HCT116 (cell line): Measurements from ENCODE around the gene MCF2L2. TPM values are rescaled to one million over a fixed set of nuclear protein-coding genes. Genes with fewer than 3 reads are reported as not detected.

Experiments
- ATAC-seq: fragments of 200-7000 bp; cut with Tn5 transposase; 2 replicates; pipeline ENCODE4 v1.9.1; 2020; ENCODE audit warnings: mild to moderate bottlenecking, moderate library complexity
- BruUV-seq: library from RNA; stranded (reverse); fragments of 400-500 nt; replicated peaks from 2 replicates; lab custom pipeline; 2021; lab: Mats Ljungman, UMichigan
- CTCF ChIA-PET: fragments of 300-600 bp; sonication (Branson Sonifier 250); formaldehyde crosslinking; loops from one replicate; lab custom pipeline; 2021; ENCODE audit warnings: antibody characterized with exemption; lab: Charles Lee
- POLR2A ChIA-PET: fragments of 300-600, 350-600 bp; sonication (Branson Sonifier 250); formaldehyde crosslinking; loops from one replicate; lab custom pipeline; 2021; ENCODE audit warnings: antibody characterized with exemption; lab: Charles Lee
- RAD21 ChIA-PET, 2 experiments: fragments of 300-600 bp; sonication (Branson Sonifier 250); formaldehyde crosslinking; loops; one replicate each; lab custom pipeline; 2023; ENCODE audit warnings: low total read pairs in 2 of 2; ENCODE audit not compliant: uncharacterized antibody in 2 of 2, unreplicated experiment in 2 of 2, low non-redundant PET in 1 of 2; lab: Charles Lee
- DNase-seq: peaks from one replicate; pipeline ENCODE4 v3.0.0-alpha.2; 2010; ENCODE audit warnings: low read depth, low spot score
- H2AFZ ChIP-seq: fragments of 200-600 bp; shearing (Covaris generic), sonication (generic); 2 replicates; pipeline ENCODE4 v1.6.1; 2017; ENCODE audit warnings: low read depth, mixed run types, mixed read lengths, antibody characterized with exemption, low read length; ENCODE audit not compliant: poor library complexity, severe bottlenecking
- H3K27ac ChIP-seq: 2 replicates; pipeline ENCODE4 v1.5.1; 2012; ENCODE audit warnings: low read depth, low read length
- H3K27me3 ChIP-seq: fragments of 200-600 bp; sonication (generic); 2 replicates; pipeline ENCODE4 v1.6.1; 2016; ENCODE audit warnings: mixed run types, low read length, mixed read lengths; ENCODE audit not compliant: insufficient read depth
- H3K36me3 ChIP-seq, 2 experiments: fragments of 200-500 bp in 1 of 2; fragments of 200-600 bp in 1 of 2; sonication (Bioruptor generic) in 1 of 2; sonication (generic) in 1 of 2; 2 replicates each; pipeline versions ENCODE4 v1.5.1 to v1.6.1; 2014 to 2016; ENCODE audit warnings: low read length in 2 of 2, inconsistent platforms in 1 of 2, mixed read lengths in 1 of 2, mixed run types in 1 of 2; ENCODE audit not compliant: insufficient read depth in 2 of 2, control insufficient read depth in 1 of 2
- H3K4me1 ChIP-seq, 2 experiments: fragments of 200-600 bp in 1 of 2; sonication (generic) in 1 of 2; 2 replicates each; pipeline versions ENCODE4 v1.5.1 to v1.6.1; 2012 to 2017; ENCODE audit warnings: low read length in 2 of 2, inconsistent platforms in 1 of 2, mild to moderate bottlenecking in 1 of 2, mixed read lengths in 1 of 2, mixed run types in 1 of 2, moderate library complexity in 1 of 2; ENCODE audit not compliant: insufficient read depth in 2 of 2, control insufficient read depth in 1 of 2
- H3K4me2 ChIP-seq: fragments of 200-600 bp; sonication (generic); 2 replicates; pipeline ENCODE4 v1.6.1; 2017; ENCODE audit warnings: mixed run types, low read length, mixed read lengths
- H3K4me3 ChIP-seq, 2 experiments: fragments of 200-600 bp in 1 of 2; sonication (generic) in 1 of 2; replicated peaks in 1 of 2; 2 replicates each; pipeline ENCODE4 v1.5.1; 2011 to 2016; ENCODE audit warnings: low read length in 2 of 2, control low read depth in 1 of 2, low read depth in 1 of 2, mild to moderate bottlenecking in 1 of 2, mixed read lengths in 1 of 2, mixed run types in 1 of 2
- H3K79me2 ChIP-seq: fragments of 200-600 bp; sonication (generic); 2 replicates; pipeline ENCODE4 v1.6.1; 2017; ENCODE audit warnings: mild to moderate bottlenecking, mixed run types, low read length, moderate library complexity, mixed read lengths; ENCODE audit not compliant: insufficient read depth
- H3K9ac ChIP-seq: fragments of 200-600 bp; sonication (generic); 2 replicates; pipeline ENCODE4 v1.6.1; 2016; ENCODE audit warnings: low read length, mixed read lengths
- H3K9me2 ChIP-seq: fragments of 200-600 bp; sonication (generic), shearing (Covaris generic); 2 replicates; pipeline ENCODE4 v1.6.1; 2017; ENCODE audit warnings: mixed run types, mild to moderate bottlenecking, moderate library complexity; ENCODE audit not compliant: insufficient read depth
- H3K9me3 ChIP-seq, 2 experiments: fragments of 200-500 bp in 1 of 2; fragments of 200-600 bp in 1 of 2; sonication (Bioruptor generic) in 1 of 2; sonication (generic) in 1 of 2; 2 replicates each; pipeline ENCODE4 v1.6.1; 2014 to 2017; ENCODE audit warnings: low read length in 2 of 2, mixed read lengths in 2 of 2, inconsistent platforms in 1 of 2, low read depth in 1 of 2, mild to moderate bottlenecking in 1 of 2, mixed run types in 1 of 2, moderate library complexity in 1 of 2; ENCODE audit not compliant: control insufficient read depth in 1 of 2, insufficient read depth in 1 of 2
- H4K20me1 ChIP-seq: fragments of 200-600 bp; sonication (generic), shearing (Covaris generic); 2 replicates; pipeline ENCODE4 v1.6.1; 2017; ENCODE audit warnings: mixed run types, mild to moderate bottlenecking, moderate library complexity; ENCODE audit not compliant: insufficient read depth
- CEBPB ChIP-seq: IDR thresholded peaks from 2 replicates; pipeline ENCODE4 v1.6.1; 2012; ENCODE audit warnings: low read depth
- EZH2 ChIP-seq: fragments of 200-600 bp; sonication (generic); IDR thresholded peaks from 2 replicates; pipeline ENCODE4 v1.6.1; 2017; ENCODE audit warnings: antibody characterized with exemption, mixed run types
- EZH2phosphoT487 ChIP-seq: fragments of 200-600 bp; IDR thresholded peaks from 2 replicates; pipeline ENCODE4 v1.6.1; 2018; ENCODE audit warnings: antibody characterized with exemption, borderline replicate concordance
- FOSL1 ChIP-seq: IDR thresholded peaks from 2 replicates; pipeline ENCODE4 v1.6.1; 2012; ENCODE audit warnings: low read depth
- JUND ChIP-seq: IDR thresholded peaks from 2 replicates; pipeline ENCODE4 v1.6.1; 2012
- POLR2AphosphoS5 ChIP-seq: IDR thresholded peaks from 2 replicates; pipeline ENCODE4 v1.6.1; 2011; ENCODE audit warnings: mild to moderate bottlenecking, low read depth, low read length, moderate library complexity
- SIN3A ChIP-seq: IDR thresholded peaks from 2 replicates; pipeline ENCODE4 v1.6.1; 2012; ENCODE audit warnings: low read depth
- TCF7L2 ChIP-seq: IDR thresholded peaks from 2 replicates; pipeline ENCODE4 v1.7.0; 2011; ENCODE audit warnings: borderline replicate concordance, inconsistent platforms; ENCODE audit not compliant: insufficient read depth, insufficient read length; ENCODE audit errors: extremely low read depth
- ZNF274 ChIP-seq: fragments of 200-500 bp; sonication (Bioruptor generic); IDR thresholded peaks from 2 replicates; pipeline ENCODE4 v1.6.1; 2014; ENCODE audit warnings: mild to moderate bottlenecking, low read depth, low read length, inconsistent platforms
- intact Hi-C: fragments of 100-400 bp; cut with micrococcal nuclease; formaldehyde crosslinking; loops from 2 replicates; pipeline ENCODE4 v1.10.0; 2022
- total RNA-seq: library from RNA; stranded (reverse); gene quantifications from one replicate; pipeline ENCODE4 v1.2.1, GENCODE V29; 2021; ENCODE audit not compliant: unreplicated experiment

The MCF2L2 gene
- total RNA-seq, 1 experiment from 2014 or later, result 1.5 TPM

- TF ChIP-seq EZH2, result no peak
Measured at GRCh38 chr3:183283886-183284285, 144.5 kb downstream of the MCF2L2 start (continued).

DNA sequence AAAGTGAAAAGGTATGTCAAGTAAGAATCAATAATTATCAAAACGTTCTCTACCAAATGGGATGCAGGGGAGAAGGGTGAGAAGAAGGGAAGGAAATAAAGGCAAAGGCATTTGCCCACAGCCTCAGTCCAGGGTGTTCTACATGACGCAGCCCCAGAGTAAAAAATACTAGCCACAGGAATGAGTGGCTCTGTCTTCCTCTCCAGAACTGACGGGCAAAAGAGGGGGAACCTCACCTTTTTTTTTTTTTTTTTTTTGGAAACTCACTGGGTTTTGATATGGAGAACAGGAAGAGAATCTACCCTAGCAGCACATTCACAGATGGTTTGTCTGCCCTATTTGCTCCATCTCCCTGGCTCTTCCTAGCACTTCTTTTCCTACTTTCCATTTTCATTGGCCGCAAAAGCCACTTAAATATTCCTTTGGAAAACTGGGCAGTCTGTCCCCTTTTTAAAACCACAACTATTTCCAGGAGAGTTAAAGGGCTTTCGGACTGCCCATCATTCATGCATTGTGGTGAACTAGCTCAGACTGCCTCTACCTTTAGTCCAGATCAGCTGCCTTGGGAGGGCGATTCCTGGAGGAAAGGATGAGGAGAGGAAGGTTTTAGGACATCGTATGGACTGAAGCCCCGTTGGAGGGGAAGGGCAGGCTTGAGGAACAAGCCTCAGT, 147.2 kb downstream of the MCF2L2 start:
- Histone ChIP-seq H3K79me2 (no peaks in the 10 kb centered on the region), H3K9ac (no peak overlapping the region), H2AFZ (no peak overlapping the region), H3K4me3 (no peak overlapping the region), H3K36me3 (no peaks in the 10 kb centered on the region), H3K9me3 (no peaks in the 10 kb centered on the region), H3K27ac (no peak overlapping the region), H3K4me1 (peaks cover 12 to 36% of the 10 kb centered on the region in 2 experiments), H3K9me2 (no peaks in the 10 kb centered on the region), H4K20me1 (no peaks in the 10 kb centered on the region), H3K4me2 (no peak overlapping the region), H3K27me3 (no peaks in the 10 kb centered on the region)
- TF ChIP-seq EZH2phosphoT487 (no peak), TCF7L2 (no peak), SIN3A (no peak), ZNF274 (no peak), JUND (no peak), CEBPB (no peak), POLR2AphosphoS5 (no peak)
- CTCF ChIA-PET, result no interaction called here
- ATAC-seq, result no peak
- no peak for DNase-seq
- RAD21 ChIA-PET, result no interaction called here
- POLR2A ChIA-PET, result no interaction called here
- BruUV-seq, result no TSS peak
- intact Hi-C loops, result no loop called here

- no peak overlapping the region for H3K9ac ChIP-seq
- ATAC-seq (no peak), DNase-seq (no peak)
- ChIA-PET RAD21 (no interaction called here), POLR2A (no interaction called here), CTCF (no interaction called here)
- H3K4me3 ChIP-seq, result no peak overlapping the region
- no peak overlapping the region for H2AFZ ChIP-seq
- H3K36me3 ChIP-seq, result no peaks in the 10 kb centered on the region
- no peaks in the 10 kb centered on the region for H3K9me3 ChIP-seq
- no peak for TF ChIP-seq FOSL1
- no peaks in the 10 kb centered on the region for H3K79me2 ChIP-seq
- no peaks in the 10 kb centered on the region for H4K20me1 ChIP-seq
- no peak overlapping the region for H3K4me2 ChIP-seq
- intact Hi-C loops, result no loop called here
- peaks cover 5 to 34% of the 10 kb centered on the region in 2 experiments for H3K4me1 ChIP-seq
- BruUV-seq, result no TSS peak
- no peak overlapping the region for H3K27ac ChIP-seq
- H3K27me3 ChIP-seq, result no peaks in the 10 kb centered on the region
- H3K9me2 ChIP-seq, result no peaks in the 10 kb centered on the region
Measured at GRCh38 chr3:183279371-183279770, 149.0 kb downstream of the MCF2L2 start.
